ENCODE measurements around the gene CCSAP. TPM values are rescaled to one million over a fixed set of nuclear protein-coding genes. Genes with fewer than 3 reads are reported as not detected.

CCSAP gene, protein sequence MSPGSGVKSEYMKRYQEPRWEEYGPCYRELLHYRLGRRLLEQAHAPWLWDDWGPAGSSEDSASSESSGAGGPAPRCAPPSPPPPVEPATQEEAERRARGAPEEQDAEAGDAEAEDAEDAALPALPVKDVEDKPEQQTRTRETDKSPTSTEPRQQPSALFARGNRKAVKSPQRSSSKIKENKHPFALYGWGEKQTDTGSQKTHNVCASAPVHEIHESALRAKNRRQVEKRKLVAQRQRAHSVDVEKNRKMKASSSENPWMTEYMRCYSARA
- total RNA-seq: 4.4 and 5.9 TPM in 2 replicates

DNA sequence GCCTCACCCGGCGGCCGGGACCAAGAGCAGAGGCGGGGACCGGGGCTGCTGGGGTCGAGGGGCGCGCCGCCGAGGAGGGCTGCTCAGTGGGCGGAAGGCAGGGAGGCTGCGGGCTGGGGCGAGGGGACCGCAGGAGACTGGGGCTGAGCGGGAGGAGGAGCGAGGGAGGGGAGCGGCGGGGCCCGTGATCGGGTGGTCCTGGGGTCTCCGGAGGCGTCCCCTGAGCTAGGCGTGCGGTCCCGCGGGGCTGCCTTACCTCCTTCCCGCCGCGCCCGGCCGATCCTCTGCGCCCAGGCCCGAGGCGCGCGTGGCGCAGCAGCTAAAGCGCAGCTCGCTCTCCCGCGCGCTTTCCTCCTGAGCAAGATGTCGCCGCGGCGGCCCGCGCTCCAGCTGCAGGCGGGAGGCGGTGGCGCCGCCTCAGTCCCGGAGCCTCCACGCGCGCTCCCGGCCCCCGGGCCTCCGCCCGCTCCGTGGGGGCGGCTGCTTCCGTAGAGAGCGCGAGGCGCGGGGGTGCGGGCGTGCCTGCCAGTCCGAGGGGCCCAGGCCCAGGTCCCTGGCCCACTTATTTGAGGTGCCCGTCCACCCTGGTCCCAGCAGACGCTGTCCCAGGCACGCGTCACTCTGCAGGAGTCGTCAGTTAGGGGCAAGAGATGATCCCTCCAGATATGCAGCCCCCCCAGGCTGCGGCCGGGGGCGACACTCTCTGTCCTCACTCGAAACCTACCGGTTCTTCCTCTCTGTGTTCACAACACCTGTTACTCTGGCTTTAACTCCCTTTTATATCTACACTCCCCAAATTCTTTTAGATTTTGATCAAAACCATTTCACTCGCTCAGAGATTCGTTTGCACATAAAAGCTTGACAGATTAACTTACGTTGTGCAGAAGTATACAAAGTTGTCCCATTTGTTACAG is at the start of gene CCSAP:
TSS of gene CCSAP (minus strand) at position 392 of the 914 bp plus-strand sequence. CDS start 582 bp downstream, outside the sequence.

Other genes with a start within 250 kb of the CCSAP start
- gene RAB4A, start 71.9 kb downstream of the CCSAP start, total RNA-seq: 9.9 and 21.1 TPM in 2 replicates
- gene ACTA1, start 91.0 kb upstream of the CCSAP start, total RNA-seq: not detected in 2 replicates
- gene NUP133, start 165.3 kb upstream of the CCSAP start, total RNA-seq: 23.0 and 35.0 TPM in 2 replicates
- 15.5 and 20.6 TPM in 2 replicates for gene ABCB10, start 215.7 kb upstream of the CCSAP start, total RNA-seq

Measured in bladder microvascular endothelial cell (primary cell).